Measurements from ENCODE around the gene CRYGA.
"Not testable (repeated sequence)": the region's sequence is repeated elsewhere in the genome, so short reads cannot be mapped to it uniquely, and the experiment has no call there.

The CRYGA gene

GRCh38 chr2:208127090-208127489 is 36.3 kb downstream of the CRYGA start:
- DNase-seq (ENCODE audit: low read depth in 2 of 2, low spot score in 1 of 2) = no peak

GRCh38 chr2:208125251-208125650 is 38.1 kb downstream of the CRYGA start:
- no peak for DNase-seq (ENCODE audit: low read depth in 2 of 2, low spot score in 1 of 2)

GRCh38 chr2:208124013-208124715 is 39.2 kb downstream of the CRYGA start, which contains the start of gene CRYGD:
CRYGD (minus strand) TSS chr2:208124524; CDS start chr2:208124473, 51 bp downstream.
- not testable (repeated sequence) for DNase-seq (ENCODE audit: low read depth in 2 of 2, low spot score in 1 of 2)

GRCh38 chr2:208122248-208122647 is 41.1 kb downstream of the CRYGA start:
- DNase-seq (ENCODE audit: low read depth in 2 of 2, low spot score in 1 of 2) = no peak

- no peak for DNase-seq (ENCODE audit: low read depth in 2 of 2, low spot score in 1 of 2)
Measured at GRCh38 chr2:208118918-208119317, 44.5 kb downstream of the CRYGA start.

GRCh38 chr2:208117390-208117789 is 46.0 kb downstream of the CRYGA start:
- not testable (repeated sequence) for DNase-seq (ENCODE audit: low read depth in 2 of 2, low spot score in 1 of 2)

- no peak for DNase-seq (ENCODE audit: low read depth in 2 of 2, low spot score in 1 of 2)
Measured at GRCh38 chr2:208112969-208113368, 50.4 kb downstream of the CRYGA start.

GRCh38 chr2:208112273-208112745 is 51.1 kb downstream of the CRYGA start:
- not testable (repeated sequence) for DNase-seq (ENCODE audit: low read depth in 2 of 2, low spot score in 1 of 2)
